ENCODE data around the gene BTBD16.

DNA sequence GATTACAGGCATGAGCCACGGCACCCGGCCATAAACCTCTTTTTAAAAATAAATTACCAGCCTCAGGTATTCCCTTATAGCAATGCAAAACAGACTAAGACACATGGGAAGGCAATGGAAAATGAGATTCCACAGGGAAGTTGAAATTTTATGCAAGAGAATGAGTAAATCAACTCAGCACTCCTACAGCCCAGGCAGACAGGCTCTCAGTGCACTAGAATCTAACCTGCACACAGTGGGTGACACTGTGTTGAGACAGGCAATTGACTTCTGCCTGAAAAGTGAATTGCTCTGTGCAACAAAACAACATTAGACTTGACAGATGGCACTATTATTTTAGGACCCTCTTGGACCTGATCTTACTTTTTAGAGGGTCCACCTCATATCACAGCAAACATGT lies 83.3 kb downstream of the BTBD16 start:
- TF ChIP-seq, protein P1, sequence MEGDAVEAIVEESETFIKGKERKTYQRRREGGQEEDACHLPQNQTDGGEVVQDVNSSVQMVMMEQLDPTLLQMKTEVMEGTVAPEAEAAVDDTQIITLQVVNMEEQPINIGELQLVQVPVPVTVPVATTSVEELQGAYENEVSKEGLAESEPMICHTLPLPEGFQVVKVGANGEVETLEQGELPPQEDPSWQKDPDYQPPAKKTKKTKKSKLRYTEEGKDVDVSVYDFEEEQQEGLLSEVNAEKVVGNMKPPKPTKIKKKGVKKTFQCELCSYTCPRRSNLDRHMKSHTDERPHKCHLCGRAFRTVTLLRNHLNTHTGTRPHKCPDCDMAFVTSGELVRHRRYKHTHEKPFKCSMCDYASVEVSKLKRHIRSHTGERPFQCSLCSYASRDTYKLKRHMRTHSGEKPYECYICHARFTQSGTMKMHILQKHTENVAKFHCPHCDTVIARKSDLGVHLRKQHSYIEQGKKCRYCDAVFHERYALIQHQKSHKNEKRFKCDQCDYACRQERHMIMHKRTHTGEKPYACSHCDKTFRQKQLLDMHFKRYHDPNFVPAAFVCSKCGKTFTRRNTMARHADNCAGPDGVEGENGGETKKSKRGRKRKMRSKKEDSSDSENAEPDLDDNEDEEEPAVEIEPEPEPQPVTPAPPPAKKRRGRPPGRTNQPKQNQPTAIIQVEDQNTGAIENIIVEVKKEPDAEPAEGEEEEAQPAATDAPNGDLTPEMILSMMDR (IDR thresholded peaks at IDR 0.05), result no peak
- no peak for TF ChIP-seq EZH2 (IDR thresholded peaks at IDR 0.05; ENCODE audit: borderline replicate concordance, insufficient read depth, low read depth, low read length, poor library complexity, severe bottlenecking)

All from B cell (primary cell).